Fibroblast of lung (primary cell): ENCODE results near the gene LMNB1. TPM values are rescaled to one million over a fixed set of nuclear protein-coding genes. Genes with fewer than 3 reads are reported as not detected.
"Not testable (repeated sequence)": the region's sequence is repeated elsewhere in the genome, so short reads cannot be mapped to it uniquely, and the experiment has no call there.

Experiments used
- DNase-seq, 2 donors: peaks; one replicate each; pipeline versions ENCODE4 v3.0.0 to v3.0.0-alpha.2; 2010; ENCODE audit warnings: low read depth in 2 of 2
- H2AFZ ChIP-seq: 2 replicates; pipeline ENCODE4 v1.5.1; 2012; ENCODE audit warnings: low read length, control low read depth, inconsistent platforms
- H3K27ac ChIP-seq: 2 replicates; pipeline ENCODE4 v1.5.1; 2011; ENCODE audit warnings: low read length, control low read depth; ENCODE audit not compliant: insufficient read depth
- H3K27me3 ChIP-seq: 2 replicates; pipeline ENCODE4 v1.5.1; 2011; ENCODE audit warnings: mild to moderate bottlenecking, low read length; ENCODE audit not compliant: control insufficient read depth, insufficient read depth
- H3K36me3 ChIP-seq: 2 replicates; pipeline ENCODE4 v1.5.1; 2011; ENCODE audit warnings: low read length; ENCODE audit not compliant: control insufficient read depth, insufficient read depth
- H3K4me1 ChIP-seq: 2 replicates; pipeline ENCODE4 v1.5.1; 2011; ENCODE audit warnings: low read length; ENCODE audit not compliant: control insufficient read depth, insufficient read depth; ENCODE audit errors: extremely low read depth
- H3K4me2 ChIP-seq: 2 replicates; pipeline ENCODE4 v1.5.1; 2011; ENCODE audit warnings: low read length, control low read depth; ENCODE audit not compliant: insufficient read depth; ENCODE audit errors: extremely low read depth
- H3K4me3 ChIP-seq, 4 experiments: fragments of 200-600 bp in 1 of 4; sonication (generic) in 1 of 4; replicated peaks in 1 of 4; 2 replicates each; pipeline ENCODE4 v1.5.1; 2011 to 2016; ENCODE audit warnings: low read length in 4 of 4, low read depth in 3 of 4, mild to moderate bottlenecking in 3 of 4, control low read depth in 2 of 4, inconsistent platforms in 1 of 4, mixed read lengths in 1 of 4; ENCODE audit not compliant: insufficient read depth in 1 of 4; ENCODE audit errors: control extremely low read depth in 1 of 4
- H3K79me2 ChIP-seq: 2 replicates; pipeline ENCODE4 v1.5.1; 2012; ENCODE audit warnings: mild to moderate bottlenecking, low read length, inconsistent platforms; ENCODE audit not compliant: control insufficient read depth, insufficient read depth
- H3K9ac ChIP-seq: 2 replicates; pipeline ENCODE4 v1.5.1; 2011; ENCODE audit warnings: mild to moderate bottlenecking, low read length, control low read depth; ENCODE audit not compliant: insufficient read depth
- H3K9me3 ChIP-seq: 2 replicates; pipeline ENCODE4 v1.5.1; 2012; ENCODE audit warnings: low read depth, low read length; ENCODE audit not compliant: control insufficient read depth, insufficient read depth
- H4K20me1 ChIP-seq: 2 replicates; pipeline ENCODE4 v1.5.1; 2011; ENCODE audit warnings: low read length; ENCODE audit not compliant: control insufficient read depth, insufficient read depth; ENCODE audit errors: extremely low read depth
- EZH2 ChIP-seq: IDR thresholded peaks from 2 replicates; pipeline ENCODE4 v1.5.1; 2012; ENCODE audit warnings: low read length, control low read depth, mild to moderate bottlenecking; ENCODE audit errors: missing control alignments
- polyA plus RNA-seq, 2 donors: library from polyadenylated mRNA; depleted of rRNA in 1 of 2; stranded (reverse) in 1 of 2; unstranded in 1 of 2; fragments of >200 nt; gene quantifications; 2 replicates each; pipeline ENCODE4 v1.2.1, GENCODE V29; 2011 to 2012; ENCODE audit warnings: missing spikeins in 1 of 2
- total RNA-seq: library from RNA; depleted of rRNA; stranded (reverse); fragments of >200 nt; gene quantifications from 2 replicates; pipeline ENCODE4 v1.2.1, GENCODE V29; 2014
- TF ChIP-seq, protein P1 (sequence below), 2 donors: IDR thresholded peaks in 1 of 2; conservative IDR thresholded peaks in 1 of 2; 1 replicate in 1 of 2; 2 replicates in 1 of 2; pipeline ENCODE4 v1.5.1; 2011 to 2012; ENCODE audit warnings: low read length in 2 of 2, control low read depth in 1 of 2, inconsistent platforms in 1 of 2, low read depth in 1 of 2, mild to moderate bottlenecking in 1 of 2

LMNB1 gene
- total and polyA plus RNA-seq, 2 donors (not counting 1 experiment from before 2014, with no cell fraction given): 17.3 to 17.5 TPM

DNA sequence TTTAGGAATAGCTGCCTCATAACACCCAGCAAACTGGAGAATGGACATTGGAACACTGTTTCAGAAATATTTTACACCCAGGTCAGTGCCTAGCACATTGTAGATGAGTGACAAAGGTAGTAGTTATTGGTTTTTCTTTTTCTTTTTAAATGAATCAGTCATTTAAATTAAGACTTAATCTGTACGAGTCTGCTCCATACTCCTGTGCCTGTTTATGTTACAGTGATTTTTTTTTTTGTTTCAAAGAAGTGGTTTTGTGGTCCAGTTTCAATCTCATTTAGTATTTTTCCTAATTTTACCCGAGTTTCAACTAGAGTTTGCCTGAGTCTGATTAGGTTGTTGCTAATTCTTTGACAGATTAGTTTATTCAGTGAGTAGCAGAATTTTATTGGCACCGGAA lies 16.2 kb downstream of the LMNB1 start:
- no peak overlapping the region for H3K27ac ChIP-seq
- H3K4me3 ChIP-seq: no peak overlapping the region
- H3K9ac ChIP-seq: no peak overlapping the region
- no peak overlapping the region for H3K4me2 ChIP-seq
- no peaks in the 10 kb centered on the region for H3K36me3 ChIP-seq
- TF ChIP-seq, protein P1, sequence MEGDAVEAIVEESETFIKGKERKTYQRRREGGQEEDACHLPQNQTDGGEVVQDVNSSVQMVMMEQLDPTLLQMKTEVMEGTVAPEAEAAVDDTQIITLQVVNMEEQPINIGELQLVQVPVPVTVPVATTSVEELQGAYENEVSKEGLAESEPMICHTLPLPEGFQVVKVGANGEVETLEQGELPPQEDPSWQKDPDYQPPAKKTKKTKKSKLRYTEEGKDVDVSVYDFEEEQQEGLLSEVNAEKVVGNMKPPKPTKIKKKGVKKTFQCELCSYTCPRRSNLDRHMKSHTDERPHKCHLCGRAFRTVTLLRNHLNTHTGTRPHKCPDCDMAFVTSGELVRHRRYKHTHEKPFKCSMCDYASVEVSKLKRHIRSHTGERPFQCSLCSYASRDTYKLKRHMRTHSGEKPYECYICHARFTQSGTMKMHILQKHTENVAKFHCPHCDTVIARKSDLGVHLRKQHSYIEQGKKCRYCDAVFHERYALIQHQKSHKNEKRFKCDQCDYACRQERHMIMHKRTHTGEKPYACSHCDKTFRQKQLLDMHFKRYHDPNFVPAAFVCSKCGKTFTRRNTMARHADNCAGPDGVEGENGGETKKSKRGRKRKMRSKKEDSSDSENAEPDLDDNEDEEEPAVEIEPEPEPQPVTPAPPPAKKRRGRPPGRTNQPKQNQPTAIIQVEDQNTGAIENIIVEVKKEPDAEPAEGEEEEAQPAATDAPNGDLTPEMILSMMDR (conservative IDR thresholded peaks at IDR 0.05 in 1 of 2, IDR thresholded peaks at IDR 0.05 in 1 of 2; ENCODE audit: low read depth in 1 of 2, low read length in 2 of 2): no peak
- no peak for TF ChIP-seq EZH2
- no peaks in the 10 kb centered on the region for H4K20me1 ChIP-seq
- peak overlapping the region; percentile 67 for H2AFZ ChIP-seq
- no peaks in the 10 kb centered on the region for H3K9me3 ChIP-seq
- H3K4me1 ChIP-seq: no peaks in the 10 kb centered on the region
- no peaks in the 10 kb centered on the region for H3K27me3 ChIP-seq
- H3K79me2 ChIP-seq: peaks cover 97% of the 10 kb centered on the region
- no peak for DNase-seq

DNA sequence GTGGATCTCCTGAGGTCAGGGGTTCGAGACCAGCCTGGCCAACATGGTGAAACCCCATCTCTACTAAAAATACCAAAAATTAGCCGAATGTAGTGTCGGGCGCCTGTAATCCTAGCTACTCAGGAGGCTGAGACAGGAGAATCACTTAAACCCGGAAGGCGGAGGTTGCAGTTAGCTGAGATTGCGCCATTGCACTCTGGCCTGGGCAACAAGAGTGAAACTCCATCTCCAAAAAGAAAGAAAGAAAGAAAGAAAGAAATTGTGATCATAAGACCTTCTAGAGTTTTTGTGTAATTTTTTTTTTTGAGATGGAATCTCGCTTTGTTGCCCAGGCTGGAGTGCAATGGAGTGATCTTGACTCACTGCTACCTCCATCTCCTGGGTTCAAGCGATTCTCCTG lies 16.7 kb downstream of the LMNB1 start:
- DNase-seq, H3K9me3 ChIP-seq, H3K9ac ChIP-seq, H3K4me1 ChIP-seq, H3K36me3 ChIP-seq, H3K27ac ChIP-seq, H3K4me3 ChIP-seq, H4K20me1 ChIP-seq, H3K4me2 ChIP-seq, H3K27me3 ChIP-seq: not testable (repeated sequence)
- Histone ChIP-seq H2AFZ (peak overlapping the region; percentile 34), H3K79me2 (peaks cover 96% of the 10 kb centered on the region)

DNA sequence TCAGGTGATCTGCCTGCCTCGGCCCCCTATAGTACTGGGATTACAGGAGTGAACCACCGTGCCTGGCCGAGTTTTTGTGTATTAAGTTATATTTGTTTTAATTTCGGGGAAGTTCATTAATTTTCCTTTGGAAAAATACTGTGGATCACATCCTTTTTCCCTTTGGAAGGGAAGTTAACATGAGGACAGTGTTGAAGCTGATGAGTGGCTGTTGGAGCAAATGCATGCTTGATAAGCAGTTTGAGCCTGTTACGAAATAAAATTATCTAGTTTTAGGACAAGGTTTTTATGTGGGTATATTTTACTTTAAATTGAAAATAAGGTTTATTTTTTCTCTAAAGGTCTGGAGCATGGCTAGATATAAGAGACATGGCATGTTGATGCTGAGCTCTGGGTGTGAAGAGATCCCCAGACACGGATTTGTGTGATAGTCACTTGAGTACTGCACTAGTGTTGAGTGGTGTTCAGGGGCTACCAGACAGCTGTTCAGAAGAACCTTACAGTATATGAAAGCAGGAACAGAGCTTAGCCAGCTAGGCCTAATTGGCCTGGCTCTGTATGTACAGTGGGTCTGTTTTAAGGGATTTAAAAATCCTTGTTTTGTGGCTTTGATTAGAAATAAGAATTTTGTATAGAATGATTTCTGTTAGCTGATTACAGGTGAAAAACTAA lies 17.4 kb downstream of the LMNB1 start:
- Histone ChIP-seq H3K4me1 (no peaks in the 10 kb centered on the region), H4K20me1 (no peaks in the 10 kb centered on the region), H3K9me3 (no peaks in the 10 kb centered on the region), H3K27ac (no peak overlapping the region), H3K36me3 (no peaks in the 10 kb centered on the region), H3K4me2 (no peak overlapping the region), H2AFZ (peak overlapping the region; percentile 34), H3K4me3 (no peak overlapping the region), H3K27me3 (no peaks in the 10 kb centered on the region), H3K79me2 (peaks cover 95% of the 10 kb centered on the region), H3K9ac (no peak overlapping the region)
- no peak for DNase-seq
- TF ChIP-seq EZH2: no peak
- TF ChIP-seq, protein P1 (conservative IDR thresholded peaks at IDR 0.05 in 1 of 2, IDR thresholded peaks at IDR 0.05 in 1 of 2; ENCODE audit: low read depth in 1 of 2, low read length in 2 of 2): no peak
